CD1c-positive myeloid dendritic cell (primary cell): ENCODE results near the gene SNX32.
"Not testable (repeated sequence)": the region's sequence is repeated elsewhere in the genome, so short reads cannot be mapped to it uniquely, and the experiment has no call there.

Source experiments
- DNase-seq: peaks from one replicate; pipeline ENCODE4 v3.0.0-alpha.2; 2016; ENCODE audit errors: extremely low spot score

SNX32 gene

DNA sequence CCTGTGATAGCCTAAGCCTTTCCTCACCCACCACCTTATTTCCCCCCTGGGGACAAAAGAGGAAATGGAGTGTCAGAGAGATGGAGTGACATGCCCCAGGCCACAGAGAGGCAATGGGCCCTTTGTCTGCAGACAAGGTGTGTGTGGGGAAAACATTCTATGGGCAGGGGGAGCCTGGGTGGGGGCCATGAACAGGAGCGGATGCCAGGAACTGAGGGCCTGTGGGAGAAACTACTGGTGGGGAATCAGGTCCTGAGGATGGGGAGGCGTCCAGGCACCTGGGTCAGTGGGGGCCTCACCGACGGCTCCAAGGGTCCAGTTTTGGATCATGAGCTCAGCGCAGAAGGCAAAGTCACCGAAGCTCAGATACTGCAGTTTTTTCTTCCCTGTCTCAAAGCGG lies 51.5 kb downstream of the SNX32 start:
- DNase-seq, result no peak

DNA sequence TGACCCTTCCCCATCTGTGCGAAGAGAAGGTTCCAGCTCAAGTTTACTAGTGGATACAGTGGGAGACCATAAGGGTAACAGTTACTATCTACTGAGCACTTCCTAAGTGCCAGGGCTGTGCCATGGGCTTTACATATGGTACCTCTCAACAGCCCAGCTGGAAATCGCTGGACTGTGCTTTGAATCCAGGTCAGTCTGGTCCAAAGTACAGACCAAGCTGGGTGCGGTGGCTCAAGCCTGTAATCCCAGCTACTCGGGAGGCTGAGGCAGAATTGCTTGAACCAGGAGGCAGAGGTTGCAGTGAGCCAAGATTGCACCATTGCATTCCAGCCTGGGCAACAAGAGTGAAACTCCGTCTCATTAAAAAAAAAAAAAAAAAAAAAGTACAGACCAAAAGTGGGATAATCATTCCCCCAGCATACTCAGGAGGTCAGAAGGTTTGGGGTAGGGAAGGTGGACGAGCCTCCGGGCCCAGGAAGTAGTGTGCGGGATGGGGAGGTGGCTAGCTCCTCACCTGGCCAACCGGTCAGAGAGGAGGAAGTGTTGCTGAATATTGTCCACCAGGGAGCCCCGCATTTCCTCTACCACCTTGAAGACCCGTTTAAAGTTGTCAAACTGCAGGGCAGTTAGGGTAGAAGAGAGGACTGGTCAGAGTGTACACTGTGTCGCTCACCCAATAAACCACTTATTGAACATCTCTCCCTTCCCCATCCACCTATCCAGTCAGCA lies 52.2 kb downstream of the SNX32 start:
- DNase-seq, result no peak

DNA sequence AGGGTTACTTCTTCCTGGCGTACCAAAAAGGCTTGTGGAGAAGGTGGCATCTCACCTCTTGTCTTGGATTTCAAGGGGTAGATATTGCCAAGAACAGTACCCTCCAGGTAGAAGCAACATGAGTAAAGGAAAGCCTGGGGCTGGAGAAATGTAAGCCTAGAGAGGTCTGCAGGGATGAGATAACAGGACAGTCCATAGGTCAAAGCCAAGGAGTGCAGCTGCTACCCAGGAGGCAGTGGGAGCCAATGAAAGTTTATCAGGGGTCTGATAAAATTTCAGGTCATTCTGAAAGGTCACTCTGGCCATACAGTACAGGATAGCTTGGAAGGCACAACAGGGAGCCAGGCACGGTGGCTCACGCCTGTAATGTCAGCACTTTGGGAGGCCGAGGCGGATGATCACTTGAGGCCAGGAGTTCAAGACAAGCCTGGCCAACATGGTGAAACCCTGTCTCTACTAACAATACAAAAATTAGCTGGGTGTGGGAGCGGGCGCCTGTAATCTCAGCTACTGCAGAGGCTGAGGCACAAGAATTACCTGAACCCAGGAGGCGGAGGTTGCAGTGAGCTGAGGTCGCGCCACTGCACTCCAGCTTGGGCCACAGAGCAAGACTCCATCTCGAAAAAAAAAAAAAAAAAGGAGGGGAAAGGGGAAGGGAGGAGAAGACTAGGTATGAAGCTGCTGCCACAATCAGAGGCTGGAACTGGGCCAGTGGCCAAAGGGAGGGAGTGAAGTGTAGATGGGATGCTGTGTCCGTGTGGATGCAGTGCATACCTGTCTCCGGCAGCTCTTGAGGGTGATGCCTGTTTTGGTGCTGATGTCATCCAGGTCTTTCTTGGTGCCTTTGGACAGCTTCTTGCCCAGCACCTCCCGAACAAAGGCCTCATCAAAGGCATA lies 53.3 kb downstream of the SNX32 start:
- no peak for DNase-seq

- no peak for DNase-seq
These were observed 54.0 kb downstream of the SNX32 start for GRCh38 chr11:65887723-65888162.

GRCh38 chr11:65888163-65888814 lies 54.5 kb downstream of the SNX32 start, which contains the start of gene FIBP:
TSS of gene FIBP (minus strand) at chr11:65888471. CDS start at chr11:65888418, 53 bp downstream.
- peak; percentile 98 for DNase-seq

GRCh38 chr11:65890324-65891218 lies 56.8 kb downstream of the SNX32 start, which contains the start of gene CCDC85B:
TSS of gene CCDC85B (plus strand) at chr11:65890673. CDS start at chr11:65890784, 111 bp downstream.
- DNase-seq, result peak; percentile 99

- peak; percentile 33 for DNase-seq
These were observed 57.7 kb downstream of the SNX32 start for GRCh38 chr11:65891219-65892136.

DNA sequence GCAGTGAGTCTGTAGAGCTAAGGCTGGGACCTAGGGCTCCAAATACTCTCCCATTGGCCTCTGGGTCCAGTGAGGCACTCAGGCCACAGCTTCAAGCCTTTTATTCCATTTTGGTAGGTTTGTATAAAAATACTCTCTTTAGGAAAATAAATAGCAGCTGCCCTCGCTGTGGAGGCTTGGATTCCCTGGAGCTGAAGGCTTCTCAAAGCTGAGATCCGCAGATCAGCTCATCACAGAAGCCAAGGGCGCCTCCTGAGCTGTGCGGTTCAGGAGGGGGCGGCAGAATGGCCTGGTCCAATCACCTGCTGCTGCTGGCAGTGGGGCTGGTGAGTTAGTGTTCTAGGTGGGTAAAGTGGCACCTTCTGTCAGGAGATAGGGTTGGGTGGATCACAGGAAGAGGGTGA lies 58.4 kb downstream of the SNX32 start:
- not testable (repeated sequence) for DNase-seq

DNA sequence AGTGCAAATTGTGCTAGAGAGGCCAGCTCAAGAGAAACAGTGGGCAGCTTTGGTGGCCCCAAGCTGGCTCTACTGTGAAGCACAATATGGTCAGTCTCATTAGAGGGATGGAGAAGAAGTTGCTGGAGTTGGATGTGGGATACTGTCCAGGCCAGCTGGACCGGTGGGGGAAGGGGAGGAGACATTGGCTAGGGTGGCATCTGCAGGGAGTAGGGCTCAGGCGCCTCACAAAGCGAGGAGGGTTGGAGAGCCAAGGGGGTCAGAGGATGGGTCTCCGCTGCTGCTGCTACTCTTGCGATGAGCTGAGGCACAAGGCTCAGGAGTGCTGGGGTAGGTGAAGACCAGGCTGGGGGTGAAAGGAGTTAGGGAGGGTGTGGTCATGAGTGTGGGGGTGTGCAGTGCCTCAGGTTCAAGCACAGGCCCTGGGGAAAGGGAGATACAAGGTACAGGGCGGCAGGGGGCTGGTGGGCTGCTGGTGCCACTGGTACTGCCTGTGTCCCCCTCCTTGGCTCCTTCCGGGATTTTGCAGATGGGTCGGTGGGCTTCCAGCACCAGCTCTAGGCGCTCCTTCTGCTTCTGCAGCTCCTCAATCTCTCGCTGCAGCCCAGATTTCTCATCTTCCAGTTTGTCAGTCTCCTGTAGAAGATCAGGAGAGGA lies 59.0 kb downstream of the SNX32 start:
- DNase-seq, result no peak

- peak; percentile 51 for DNase-seq
These were observed 60.4 kb downstream of the SNX32 start for GRCh38 chr11:65894034-65894591.

DNA sequence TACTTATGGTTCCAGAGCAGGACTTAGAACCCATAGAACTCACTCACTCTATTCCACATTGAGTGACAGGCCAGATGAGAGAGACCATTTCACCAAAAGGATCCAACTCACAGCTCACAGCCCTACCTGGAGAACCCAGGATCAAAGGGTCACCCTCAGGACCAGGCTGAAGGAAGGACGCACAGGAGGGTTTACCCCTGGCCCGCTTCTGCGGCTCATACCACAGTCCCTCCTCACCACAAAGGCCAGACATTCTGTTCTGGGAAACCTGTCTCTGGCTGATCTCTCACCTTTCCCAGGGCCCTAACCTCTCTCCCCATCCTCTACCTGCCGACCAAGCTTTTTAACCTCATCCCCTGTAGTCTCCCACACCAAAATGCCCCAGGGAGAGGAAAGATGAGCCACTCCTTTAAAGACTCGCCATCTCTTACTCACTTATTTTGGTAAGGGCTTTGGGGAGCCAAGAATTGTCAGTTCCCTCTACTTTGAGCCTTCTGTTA lies 61.8 kb downstream of the SNX32 start:
- no peak for DNase-seq

GRCh38 chr11:65896034-65896999 lies 62.6 kb downstream of the SNX32 start:
- DNase-seq, result no peak

DNA sequence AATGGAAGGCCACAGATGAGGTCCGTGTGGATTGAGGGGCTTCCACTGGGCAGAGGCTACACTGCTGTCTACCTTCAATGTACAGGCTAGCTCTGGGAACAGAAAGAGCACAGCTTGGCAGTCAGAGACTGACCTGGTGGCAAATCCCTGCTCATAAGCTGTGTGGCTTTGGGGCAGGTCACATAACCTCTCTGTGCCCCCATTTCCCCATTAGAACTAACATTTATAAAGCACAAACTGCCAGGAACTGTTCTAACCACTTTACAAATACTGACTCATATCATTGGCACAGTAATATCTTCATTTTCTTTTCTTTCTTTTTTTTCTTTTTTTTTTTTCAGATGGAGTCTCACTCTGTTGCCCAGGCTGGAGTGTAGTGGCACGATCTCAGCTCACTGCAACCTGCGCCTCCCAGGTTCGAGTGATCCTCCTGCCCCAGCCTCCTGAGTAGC lies 63.3 kb downstream of the SNX32 start:
- DNase-seq, result no peak

- DNase-seq, result no peak
These were observed 65.0 kb downstream of the SNX32 start for GRCh38 chr11:65898656-65899355.

DNA sequence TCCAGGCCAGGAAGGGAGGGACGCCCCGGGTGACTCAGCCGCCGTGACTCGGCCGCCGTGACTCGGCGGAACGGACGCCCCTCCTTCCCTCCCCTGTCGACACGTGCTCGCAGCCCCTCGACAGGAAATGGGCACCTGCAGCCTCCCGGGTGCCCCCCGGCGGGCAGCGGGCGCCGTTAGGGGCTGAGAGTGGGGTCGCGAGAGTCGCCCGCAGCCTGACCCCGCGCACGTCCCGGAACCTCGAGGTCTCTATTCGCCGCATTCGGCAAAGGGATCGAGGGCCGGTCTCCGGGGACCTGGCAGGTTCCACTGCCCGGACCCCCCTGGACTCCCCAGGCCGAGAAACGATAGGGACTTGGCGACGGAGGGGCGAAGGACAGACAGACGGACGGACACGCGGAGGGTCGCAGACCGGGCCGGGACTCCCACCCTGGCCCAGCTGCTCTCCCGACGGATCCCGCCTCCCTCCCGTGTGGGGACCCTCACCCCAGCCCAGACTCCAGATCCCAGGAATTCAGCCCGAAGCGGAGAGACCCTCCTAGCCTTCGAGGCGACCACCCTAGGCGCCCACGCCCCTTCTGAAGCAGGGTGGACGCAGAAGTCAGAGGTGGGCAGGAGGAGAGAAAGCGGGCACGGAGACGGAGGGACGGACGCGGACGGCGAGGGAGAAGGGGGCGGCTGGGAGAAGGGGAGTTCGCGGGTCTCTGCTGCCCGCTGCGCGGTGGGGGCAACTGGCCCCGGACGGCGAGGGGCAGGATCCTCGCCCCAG lies 65.8 kb downstream of the SNX32 start:
- peak; percentile 83 for DNase-seq
